ENCODE results near the gene TLCD2. TPM values are rescaled to one million over a fixed set of nuclear protein-coding genes. Genes with fewer than 3 reads are reported as not detected.
"Not testable (repeated sequence)": the region's sequence is repeated elsewhere in the genome, so short reads cannot be mapped to it uniquely, and the experiment has no call there.

TLCD2 gene
- total RNA-seq, 1 experiment from 2014 or later: 1.3 TPM

DNA sequence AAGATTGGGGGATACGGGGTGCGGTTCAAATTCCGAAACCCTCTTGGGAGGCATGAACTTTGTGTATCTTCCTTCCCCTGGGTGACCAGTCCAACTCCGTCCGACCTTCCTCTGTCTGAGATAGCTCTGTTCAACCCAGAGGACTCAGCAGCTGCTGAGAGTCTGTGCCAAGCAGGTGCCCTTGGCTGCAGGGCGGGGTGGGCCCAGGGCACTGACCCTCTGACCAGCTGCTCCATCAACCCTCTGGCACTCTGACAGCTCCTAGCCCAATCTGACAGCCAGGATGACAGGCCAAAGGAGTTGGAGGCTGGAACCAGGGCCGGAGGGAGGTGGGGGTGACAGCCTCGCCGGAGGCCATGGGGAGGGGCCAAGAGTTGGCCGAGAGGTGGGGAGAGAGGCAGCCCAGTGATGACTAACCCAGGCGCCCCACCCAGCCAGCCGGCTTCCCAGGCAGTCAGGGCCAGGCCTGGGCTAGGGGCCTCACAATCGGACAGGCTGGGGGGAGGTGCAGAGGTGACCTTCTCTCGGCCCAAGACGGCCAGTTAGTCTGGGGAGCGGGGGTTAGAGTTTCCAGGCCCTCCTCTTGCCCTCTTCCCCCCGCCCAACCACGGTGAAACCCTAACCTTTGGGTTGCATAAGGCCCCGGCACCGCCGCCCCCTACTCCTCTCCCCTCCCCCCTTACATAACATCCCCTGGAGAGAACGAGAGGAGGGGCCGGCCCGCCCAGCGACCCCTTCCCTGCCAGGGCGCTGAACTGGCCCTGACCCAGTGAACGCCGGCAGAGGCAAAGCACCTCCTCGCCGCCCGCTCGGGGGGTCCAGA is 5.0 kb upstream of the TLCD2 start:
- no peaks in the 10 kb centered on the region for H3K9me3 ChIP-seq (replicated peaks)
- H3K4me1 ChIP-seq: peaks cover 4% of the 10 kb centered on the region; the same call in 1 of the 2 replicates
- H3K27me3 ChIP-seq: no peaks in the 10 kb centered on the region
- H3K4me3 ChIP-seq: peak overlapping the region; percentile 74
- no peaks in the 10 kb centered on the region for H3K36me3 ChIP-seq
- peak overlapping the region; percentile 82 for H3K27ac ChIP-seq
- DNase-seq: peak; percentile 72 to 80

DNA sequence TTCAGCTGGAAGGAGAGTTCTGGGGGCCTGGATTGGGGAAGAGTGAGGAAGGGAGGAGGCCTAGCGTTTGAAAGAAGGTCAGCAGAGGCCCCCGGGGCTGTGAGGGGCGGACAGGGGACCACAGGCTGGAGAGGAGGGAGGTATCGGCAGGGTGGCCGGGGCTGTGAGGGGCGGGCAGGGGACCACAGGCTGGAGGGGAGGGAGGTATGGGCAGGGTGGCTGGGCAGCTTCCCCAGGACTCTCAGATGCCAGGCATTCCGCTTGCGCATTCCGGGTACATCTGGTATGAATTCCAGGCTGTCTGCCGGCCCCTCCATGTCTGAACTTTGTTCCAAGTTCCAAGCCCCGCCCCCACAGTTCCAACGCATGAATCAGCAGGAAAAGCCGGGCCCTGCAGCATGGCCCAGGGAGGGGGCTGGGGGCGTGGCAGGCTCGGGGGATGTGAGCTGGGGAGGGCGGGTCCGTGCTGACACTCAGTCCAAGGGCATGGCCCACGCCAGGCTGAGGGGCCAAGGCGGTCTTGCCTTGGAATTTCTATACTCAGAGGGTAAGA is 4.3 kb upstream of the TLCD2 start:
- H3K4me1 ChIP-seq: peaks cover 4% of the 10 kb centered on the region; the same call in 1 of the 2 replicates
- H3K27me3 ChIP-seq: no peaks in the 10 kb centered on the region
- peak; percentile 90 to 96 for DNase-seq
- no peaks in the 10 kb centered on the region for H3K9me3 ChIP-seq (replicated peaks)
- H3K4me3 ChIP-seq: peak overlapping the region; percentile 74
- no peaks in the 10 kb centered on the region for H3K36me3 ChIP-seq
- peak overlapping the region; percentile 82 for H3K27ac ChIP-seq

DNA sequence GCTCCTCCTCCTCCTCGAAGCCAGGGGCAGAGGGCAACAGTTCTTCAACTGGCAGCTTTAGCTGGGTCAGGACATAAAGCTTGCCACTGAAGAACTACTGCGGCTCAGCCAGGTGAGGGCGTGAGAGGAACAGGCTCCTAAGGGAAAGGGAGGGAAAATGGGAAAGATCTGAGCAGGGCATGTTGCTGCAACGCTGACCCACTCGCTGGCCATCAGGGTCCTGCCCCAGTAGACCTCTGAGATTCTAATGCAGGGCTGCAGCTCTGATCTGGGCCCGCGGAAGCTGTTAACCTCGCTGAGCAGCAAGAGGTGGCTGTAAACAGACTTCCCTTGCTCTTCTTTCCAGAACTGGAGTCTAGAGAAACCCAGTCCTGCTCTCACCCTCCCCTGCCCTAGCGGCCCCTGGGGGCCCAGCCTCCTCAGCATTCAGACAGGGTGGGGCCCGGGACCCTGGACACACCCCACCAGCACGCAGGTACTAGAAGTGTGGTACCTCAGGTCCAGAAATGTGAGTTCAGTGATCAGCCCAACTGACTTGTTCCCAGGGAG is 3.8 kb upstream of the TLCD2 start:
- no peaks in the 10 kb centered on the region for H3K27me3 ChIP-seq
- DNase-seq: peak; percentile 55 to 68
- peak overlapping the region; percentile 82 for H3K27ac ChIP-seq
- no peaks in the 10 kb centered on the region for H3K9me3 ChIP-seq (replicated peaks)
- no peaks in the 10 kb centered on the region for H3K36me3 ChIP-seq
- H3K4me1 ChIP-seq: peaks cover 4% of the 10 kb centered on the region; the same call in 1 of the 2 replicates
- peak overlapping the region; percentile 74 for H3K4me3 ChIP-seq

DNA sequence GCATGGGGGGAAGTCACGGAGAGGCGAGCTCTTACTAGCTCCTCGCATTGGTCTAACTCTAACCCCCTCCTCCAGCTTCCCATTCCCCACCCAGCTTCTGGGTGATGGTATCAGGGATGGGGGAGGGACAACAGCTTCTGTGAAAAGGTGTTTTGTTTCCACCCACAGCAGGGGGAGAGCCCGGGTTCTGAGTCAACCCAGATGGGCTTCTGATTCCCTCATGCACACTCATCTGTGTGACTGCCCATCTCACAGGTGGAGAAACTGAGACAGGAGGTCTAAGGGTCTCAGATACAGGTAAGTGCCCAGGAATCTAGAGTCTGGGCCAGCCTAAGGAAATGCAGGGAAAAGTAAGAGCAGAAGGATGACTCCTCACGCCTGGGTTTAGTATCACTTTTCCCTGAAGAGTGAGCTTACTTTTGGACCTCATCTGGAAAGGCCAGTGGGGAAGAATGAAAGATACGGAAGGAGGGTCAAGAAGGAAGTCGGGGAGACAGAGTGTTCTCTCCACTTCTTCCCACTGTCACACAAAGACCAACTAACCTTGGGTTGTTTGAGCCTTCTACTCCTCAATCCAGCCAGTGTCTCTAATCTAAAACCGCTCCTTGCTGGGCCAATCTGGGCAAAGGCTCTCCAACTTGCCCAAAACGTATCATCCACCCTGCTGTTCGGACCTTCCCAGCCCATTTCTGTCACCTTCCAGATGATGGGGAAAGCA is 3.1 kb upstream of the TLCD2 start:
- Histone ChIP-seq H3K9me3 (replicated peaks) (no peaks in the 10 kb centered on the region), H3K27me3 (no peaks in the 10 kb centered on the region), H3K36me3 (no peaks in the 10 kb centered on the region), H3K4me3 (no peak overlapping the region), H3K27ac (no peak overlapping the region), H3K4me1 (peaks cover 4% of the 10 kb centered on the region; the same call in 1 of the 2 replicates)
- DNase-seq: no peak

DNA sequence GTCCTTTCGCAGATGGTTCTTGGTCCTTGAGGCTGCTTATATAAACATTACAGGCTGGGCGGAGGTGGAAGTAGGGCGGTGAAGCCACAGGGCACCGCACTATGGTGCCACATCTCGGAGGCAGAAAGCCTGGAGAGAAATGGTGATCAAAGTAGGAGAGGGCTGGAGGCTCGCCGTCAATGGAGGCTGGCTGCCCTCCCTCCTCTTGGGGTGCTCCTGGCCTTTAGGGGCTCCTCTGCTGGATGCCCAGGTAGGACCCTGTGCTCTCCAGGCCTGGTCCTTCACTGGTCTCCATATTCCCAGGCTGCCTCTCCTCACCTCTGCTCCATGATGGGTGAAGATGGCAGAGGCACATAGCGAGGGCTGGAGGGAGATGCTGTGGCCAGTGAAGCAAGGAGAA is 2.1 kb upstream of the TLCD2 start:
- H3K27ac ChIP-seq: no peak overlapping the region
- DNase-seq: no peak
- peaks cover 4% of the 10 kb centered on the region; the same call in 1 of the 2 replicates for H3K4me1 ChIP-seq
- H3K4me3 ChIP-seq: no peak overlapping the region
- no peaks in the 10 kb centered on the region for H3K9me3 ChIP-seq (replicated peaks)
- H3K27me3 ChIP-seq: no peaks in the 10 kb centered on the region
- no peaks in the 10 kb centered on the region for H3K36me3 ChIP-seq

DNA sequence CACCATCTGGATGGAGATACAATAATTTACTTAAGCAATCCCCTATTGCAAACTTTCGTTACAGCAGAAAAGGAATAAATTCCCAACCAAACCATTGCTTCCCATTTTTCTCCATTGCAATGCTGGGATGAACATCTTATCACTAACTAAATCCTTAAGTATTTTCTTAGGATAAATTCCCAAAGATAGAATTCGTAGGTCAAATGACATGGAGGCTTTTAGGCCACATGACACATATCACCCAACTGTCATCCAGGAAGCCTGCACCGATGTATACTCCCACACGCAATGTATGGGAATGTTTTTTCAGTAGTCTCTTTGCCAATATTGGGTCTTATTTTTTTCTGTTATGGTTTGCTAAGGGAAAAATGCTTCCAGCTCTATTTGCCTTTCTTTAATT is 1.6 kb upstream of the TLCD2 start:
- no peak for DNase-seq
- H3K36me3 ChIP-seq: no peaks in the 10 kb centered on the region
- H3K27me3 ChIP-seq: no peaks in the 10 kb centered on the region
- no peak overlapping the region for H3K4me3 ChIP-seq
- peaks cover 4% of the 10 kb centered on the region; the same call in 1 of the 2 replicates for H3K4me1 ChIP-seq
- no peak overlapping the region for H3K27ac ChIP-seq
- H3K9me3 ChIP-seq (replicated peaks): no peaks in the 10 kb centered on the region

DNA sequence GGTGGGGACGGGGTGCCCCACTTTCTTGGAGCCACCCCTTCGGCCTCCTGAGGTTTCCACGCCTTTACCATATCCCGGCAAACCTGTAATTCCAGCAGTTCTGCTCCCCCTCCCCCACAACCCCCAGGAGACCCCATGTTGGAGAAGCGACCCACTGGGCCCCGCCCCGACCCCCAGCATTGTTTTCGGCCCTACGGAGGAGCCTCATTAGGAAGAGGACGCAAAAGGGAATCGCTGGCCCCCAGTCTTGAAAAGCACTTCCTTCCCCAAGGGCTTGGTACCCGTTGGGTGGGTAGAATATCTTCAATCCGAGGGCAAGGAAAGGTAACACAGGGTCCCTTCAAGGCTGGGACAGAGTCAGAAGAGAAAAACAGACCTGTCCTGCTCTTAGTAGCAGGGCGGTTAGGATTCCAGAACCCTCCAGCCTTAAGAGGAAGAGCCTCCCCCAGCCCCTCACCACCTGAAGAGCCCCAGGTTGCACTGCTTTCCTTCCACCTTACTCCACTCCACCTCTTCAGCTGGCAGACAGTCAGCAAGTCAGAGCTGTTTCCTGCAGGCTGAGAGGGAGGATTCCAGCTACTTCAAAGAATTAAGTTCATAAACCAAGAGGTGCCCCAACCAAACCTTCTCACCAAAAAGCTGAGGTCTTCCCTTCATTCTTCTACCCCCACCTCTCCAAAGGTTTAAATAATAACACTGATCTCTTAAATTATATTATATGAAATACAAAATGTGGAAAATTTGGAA is 803 bp upstream of the TLCD2 start:
- no peaks in the 10 kb centered on the region for H3K36me3 ChIP-seq
- H3K4me3 ChIP-seq: peak overlapping the region; percentile 93
- no peak for DNase-seq
- H3K9me3 ChIP-seq (replicated peaks): no peaks in the 10 kb centered on the region
- H3K4me1 ChIP-seq: peaks cover 4% of the 10 kb centered on the region; the same call in 1 of the 2 replicates
- no peak overlapping the region for H3K27ac ChIP-seq
- no peaks in the 10 kb centered on the region for H3K27me3 ChIP-seq

DNA sequence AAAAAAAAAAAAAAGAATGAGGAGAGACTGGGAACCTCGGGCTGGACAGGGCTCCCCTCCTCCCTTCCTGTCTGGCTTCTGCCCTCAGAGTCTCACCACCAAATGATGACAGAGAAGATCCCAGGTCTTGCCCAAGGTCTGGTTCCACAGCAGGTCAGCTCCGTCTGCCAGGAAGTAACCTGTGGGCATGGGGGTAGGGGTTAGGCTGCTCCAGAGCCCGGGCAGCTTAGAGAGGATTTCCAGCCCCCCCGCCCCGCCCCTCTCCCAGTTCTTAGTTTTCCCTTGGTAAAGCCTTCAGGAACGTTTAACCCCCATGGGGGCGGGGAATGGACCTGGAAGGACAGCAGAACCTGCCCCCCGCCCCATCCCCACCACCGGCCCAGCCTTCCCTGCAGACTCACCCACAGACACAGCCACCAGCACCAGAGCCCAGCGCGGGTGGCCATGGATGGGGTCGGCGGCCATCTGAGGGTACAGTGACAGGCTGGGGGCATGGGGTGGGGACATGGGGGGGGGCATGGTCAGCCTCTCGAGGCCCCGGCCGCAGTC is 700 bp downstream of the TLCD2 start:
- H3K9me3 ChIP-seq (replicated peaks): no peaks in the 10 kb centered on the region
- peak overlapping the region; percentile 93 for H3K4me3 ChIP-seq
- H3K4me1 ChIP-seq: peaks cover 9% of the 10 kb centered on the region
- no peak for DNase-seq
- no peak overlapping the region for H3K27ac ChIP-seq
- H3K36me3 ChIP-seq: no peaks in the 10 kb centered on the region
- no peaks in the 10 kb centered on the region for H3K27me3 ChIP-seq

DNA sequence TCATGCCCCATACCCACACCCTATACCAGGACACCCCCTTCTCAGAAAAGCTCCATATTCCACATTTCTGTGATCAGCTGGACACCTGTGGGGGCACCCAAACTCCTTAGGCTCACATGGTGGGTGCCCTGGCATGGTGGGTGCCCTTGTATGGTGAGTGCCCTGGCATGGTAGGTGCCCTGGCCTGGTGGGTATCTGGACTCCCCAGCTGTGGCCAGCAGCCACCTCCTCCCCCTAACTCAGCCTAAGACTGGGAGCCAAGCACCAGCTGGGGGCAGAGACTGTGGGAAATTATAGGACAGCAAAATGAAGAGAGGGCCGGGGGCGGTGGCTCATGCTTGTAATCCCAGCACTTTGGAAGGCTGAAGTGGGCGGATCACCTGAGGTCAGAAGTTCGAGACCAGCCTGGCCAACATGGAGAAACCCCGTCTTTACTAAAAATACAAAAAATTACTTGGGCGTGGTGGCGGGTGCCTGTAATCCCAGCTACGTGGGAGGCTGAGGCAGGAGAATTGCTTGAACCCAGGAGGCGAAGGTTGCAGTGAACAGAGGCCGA is 1.3 kb downstream of the TLCD2 start:
- H3K4me1 ChIP-seq; H3K9me3 ChIP-seq (replicated peaks); H3K4me3 ChIP-seq; H3K36me3 ChIP-seq; H3K27me3 ChIP-seq; DNase-seq; H3K27ac ChIP-seq: not testable (repeated sequence)

DNA sequence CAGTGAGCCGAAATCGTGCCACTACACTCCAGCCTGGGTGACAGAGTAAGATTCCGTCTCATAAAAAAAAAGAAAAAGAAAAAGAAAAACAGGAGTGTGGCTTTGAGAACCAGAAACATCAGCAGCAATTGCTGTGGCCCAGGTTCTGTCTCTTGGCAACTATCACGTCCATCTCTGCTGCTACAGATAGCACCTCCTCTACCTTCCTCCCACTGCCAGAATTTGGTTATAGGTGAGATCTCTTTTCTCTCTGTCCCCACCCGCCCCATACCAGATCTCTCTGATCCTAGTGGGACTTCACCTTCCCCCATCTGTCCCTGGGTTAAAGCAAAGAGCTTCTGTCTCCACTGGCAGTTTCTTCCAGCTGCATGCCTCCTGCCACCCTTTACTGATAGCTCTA is 3.1 kb downstream of the TLCD2 start:
- H3K27ac ChIP-seq: no peak overlapping the region

DNA sequence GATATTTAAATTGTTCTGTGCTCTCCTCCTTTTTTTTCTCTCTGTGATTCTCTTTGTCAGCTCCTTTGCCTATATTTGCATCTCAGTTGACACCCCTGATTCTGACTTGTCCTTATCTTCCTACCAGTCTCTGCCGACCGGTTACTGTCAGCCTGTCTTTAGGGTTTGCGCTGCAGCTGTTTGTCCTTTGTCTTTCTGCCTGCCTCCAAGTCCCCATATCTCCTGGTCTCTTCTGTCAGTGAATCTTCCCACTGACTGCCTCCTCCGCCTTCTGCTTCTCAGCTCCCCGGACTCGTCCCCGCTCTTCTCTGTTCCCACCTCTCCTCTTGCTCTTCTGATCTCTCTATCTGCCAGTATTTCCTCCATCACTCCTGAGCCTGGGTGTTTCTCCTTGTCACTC is 5.2 kb downstream of the TLCD2 start:
- Histone ChIP-seq H3K4me3 (no peak overlapping the region), H3K9me3 (replicated peaks) (no peaks in the 10 kb centered on the region), H3K27ac (peak overlapping the region; percentile 23; the same call in 1 of the 2 replicates), H3K27me3 (no peaks in the 10 kb centered on the region), H3K36me3 (no peaks in the 10 kb centered on the region), H3K4me1 (peaks cover 18% of the 10 kb centered on the region)
- peak in 1 of 2 experiments; percentile 55 for DNase-seq

More for the DNA sequence above, 3.1 kb downstream of the TLCD2 start:
- peaks cover 18% of the 10 kb centered on the region for H3K4me1 ChIP-seq
- no peaks in the 10 kb centered on the region for H3K27me3 ChIP-seq
- H3K4me3 ChIP-seq: no peak overlapping the region
- DNase-seq: no peak
- no peaks in the 10 kb centered on the region for H3K36me3 ChIP-seq
- no peaks in the 10 kb centered on the region for H3K9me3 ChIP-seq (replicated peaks)

DNA sequence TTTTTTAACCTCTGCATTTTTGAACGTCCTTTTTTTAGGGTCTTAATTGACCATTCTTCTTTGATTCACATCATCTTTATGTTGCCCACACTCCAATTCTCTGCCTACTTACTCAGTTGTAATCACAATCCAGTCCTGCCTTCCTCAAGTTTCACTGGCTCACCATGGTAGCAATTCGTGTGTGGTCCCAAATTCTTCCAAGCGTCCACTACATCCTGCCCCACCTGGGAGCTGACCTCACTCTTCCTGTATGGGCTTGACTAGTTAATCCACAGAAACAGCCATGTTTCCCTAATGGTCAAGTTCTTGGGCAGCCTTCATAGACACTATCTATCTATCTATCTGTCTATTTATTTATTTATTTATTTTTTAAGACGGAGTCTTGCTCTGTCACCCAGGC is 7.1 kb downstream of the TLCD2 start:
- DNase-seq: peak; percentile 74 to 83
- Histone ChIP-seq H3K27ac (peak overlapping the region; percentile 29; the same call in 1 of the 2 replicates), H3K27me3 (no peaks in the 10 kb centered on the region), H3K9me3 (replicated peaks) (no peaks in the 10 kb centered on the region), H3K4me3 (no peak overlapping the region), H3K4me1 (peaks cover 18% of the 10 kb centered on the region), H3K36me3 (no peaks in the 10 kb centered on the region)

DNA sequence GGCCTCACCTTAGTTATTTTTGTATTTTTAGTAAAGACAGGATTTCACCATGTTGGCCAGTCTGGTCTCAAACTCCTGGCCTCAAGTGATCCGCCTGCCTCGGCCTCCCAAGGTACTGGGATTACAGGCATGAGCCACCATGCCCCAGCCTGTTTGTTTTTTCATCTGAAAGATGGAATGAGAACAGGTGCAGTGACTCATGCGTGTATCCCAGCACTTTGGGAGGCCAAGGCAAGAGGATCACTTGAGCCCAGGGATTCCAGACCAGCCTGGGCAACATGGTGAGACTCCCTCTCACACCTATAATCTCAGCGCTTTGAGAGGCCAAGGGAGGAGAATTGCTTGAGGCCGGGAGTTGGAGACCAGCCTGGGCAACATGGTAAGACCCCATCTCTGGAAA is 10.3 kb downstream of the TLCD2 start:
- not testable (repeated sequence) for H3K27ac ChIP-seq; H3K27me3 ChIP-seq; H3K36me3 ChIP-seq; H3K9me3 ChIP-seq (replicated peaks); H3K4me3 ChIP-seq
- H3K4me1 ChIP-seq: peaks cover 13% of the 10 kb centered on the region
- DNase-seq: peak; percentile 55 to 67

DNA sequence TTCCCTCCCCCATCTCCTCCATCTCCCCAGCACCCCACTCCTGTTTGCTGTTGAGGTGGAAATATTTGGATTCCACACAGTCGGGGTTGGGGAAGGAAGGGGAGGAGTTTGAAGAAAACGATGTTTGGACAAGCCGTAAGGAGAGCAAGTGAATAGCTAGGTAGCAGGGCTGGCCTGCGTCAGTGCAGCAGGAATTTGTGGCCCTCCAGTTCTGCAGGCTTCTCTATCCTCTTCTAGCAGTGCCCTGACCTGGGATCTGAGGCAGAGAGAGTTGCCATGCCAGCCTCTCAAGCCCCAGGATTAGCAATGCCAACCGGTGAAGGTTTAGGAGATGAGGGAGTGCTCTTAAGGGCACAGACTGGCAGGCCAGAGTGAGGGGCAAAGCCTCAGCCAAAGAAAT is 12.5 kb downstream of the TLCD2 start:
- H3K27ac ChIP-seq: no peak overlapping the region
- H3K9me3 ChIP-seq (replicated peaks): no peaks in the 10 kb centered on the region
- peaks cover 5% of the 10 kb centered on the region for H3K4me1 ChIP-seq
- no peaks in the 10 kb centered on the region for H3K27me3 ChIP-seq
- no peaks in the 10 kb centered on the region for H3K36me3 ChIP-seq
- no peak overlapping the region for H3K4me3 ChIP-seq
- DNase-seq: no peak

Data from SJCRH30 (cell line).